Heart left ventricle (tissue), 16 donors: ENCODE measurements around the gene KIF16B. TPM values are rescaled to one million over a fixed set of nuclear protein-coding genes. Genes with fewer than 3 reads are reported as not detected.
A peak's percentile ranks its signal among the peaks of the same experiment; 100 is the strongest.

Experiments used
- ATAC-seq, 4 donors: fragments of 200-7000 bp; cut with Tn5 transposase; one replicate each; pipeline ENCODE4 v1.9.1; 2020 to 2022; ENCODE audit warnings: moderate library complexity in 4 of 4, mild to moderate bottlenecking in 3 of 4, moderate number of reproducible peaks in 1 of 4
- DNase-seq, 5 donors: peaks; one replicate each; pipeline ENCODE4 v3.0.0-alpha.2; 2020
- H3K27ac ChIP-seq, 12 donors: fragments of 200-600 bp; sonication (generic) in 4 of 12; one replicate each; pipeline versions ENCODE4 v1.5.0 to v1.8.0; 2016 to 2022; ENCODE audit warnings: mild to moderate bottlenecking in 2 of 12
- H3K27me3 ChIP-seq, 9 donors: fragments of 200-600 bp; sonication (generic) in 2 of 9; one replicate each; pipeline versions ENCODE4 v1.5.1 to v1.8.0; 2016 to 2022; ENCODE audit warnings: mild to moderate bottlenecking in 3 of 9
- H3K36me3 ChIP-seq, 9 donors: fragments of 200-600 bp; sonication (generic) in 2 of 9; one replicate each; pipeline versions ENCODE4 v1.5.0 to v1.8.0; 2018 to 2022; ENCODE audit warnings: mild to moderate bottlenecking in 2 of 9
- H3K4me1 ChIP-seq, 12 donors: fragments of 200-600 bp; sonication (generic) in 4 of 12; one replicate each; pipeline versions ENCODE4 v1.5.0 to v1.8.0; 2016 to 2022; ENCODE audit warnings: mild to moderate bottlenecking in 3 of 12
- H3K4me3 ChIP-seq, 12 donors: fragments of 200-600 bp; sonication (generic) in 4 of 12; one replicate each; pipeline versions ENCODE4 v1.5.0 to v1.8.0; 2017 to 2022; ENCODE audit warnings: mild to moderate bottlenecking in 9 of 12, moderate library complexity in 4 of 12
- H3K9me3 ChIP-seq, 12 donors: fragments of 200-600 bp; sonication (generic) in 4 of 12; one replicate each; pipeline versions ENCODE4 v1.5.0 to v1.8.0; 2016 to 2022; ENCODE audit warnings: mild to moderate bottlenecking in 1 of 12
- POLR2A ChIP-seq, 2 donors: fragments of 450-650 bp; IDR thresholded peaks; one replicate each; pipeline ENCODE4 v1.6.1; 2017; ENCODE audit warnings: antibody characterized with exemption in 2 of 2, mild to moderate bottlenecking in 2 of 2, moderate library complexity in 2 of 2
- WGBS, 4 donors: extraction: QIAGEN DNeasy Blood & Tissue Kit in 2 of 4; methylation state at CpG; one replicate each; pipeline versions ENCODE4 v1.1.5 to v1.1.7; 2013 to 2018; 5-methylcytosine and 5-hydroxymethylcytosine counted together
- intact Hi-C, 10 donors: fragments of 100-400 bp; cut with DNase I; formaldehyde crosslinking; loops; one replicate each; pipeline versions ENCODE4 v1.11.1 to v1.14.2; 2022
- polyA plus RNA-seq, 2 donors: library from polyadenylated mRNA; stranded (reverse); fragments of 200-250 nt; gene quantifications; one replicate each; pipeline ENCODE4 v1.2.3, GENCODE V29; 2013
- total RNA-seq, 9 donors: library from RNA; depleted of rRNA in 2 of 9; stranded (reverse); fragments of >200 nt in 2 of 9; fragmentation: NEBNext Ultra II Directional in 3 of 9; extraction: Animal tissue kit (Norgen Biotek cat#: 25700) in 3 of 9; gene quantifications; one replicate each; pipeline versions ENCODE4 v1.1.0 to v1.2.4, GENCODE V29; 2016 to 2023
- TF ChIP-seq, protein P1 (sequence below), 12 donors: fragments of 200-600 bp; sonication (generic) in 4 of 12; IDR thresholded peaks; one replicate each; pipeline versions ENCODE4 v1.5.0 to v1.8.0; 2018 to 2022; ENCODE audit warnings: antibody characterized with exemption in 12 of 12, mild to moderate bottlenecking in 5 of 12
- donor health status: ischemic (EF 13 %, LVEDD 7.1; RV severe dilation, severe dysfunction).
- donor health status: healthy with polysubstance abuse.
- donor health status: DM: no; HTN: yes; CAD: no.
- donor health status: DM: no; HTN: no; CAD: no.
- donor health status: ischemic (EF 25% LVEDD 6.9; RV normal size, moderate dysfunction).
- donor health status: ischemic (EF 25% LVEDD 5.7; RV mildly dilated, moderate dysfunction).
- donor health status: healthy.
- donor health status: DM: yes; HTN: yes; CAD: no.
- donor health status: ischemic (EF 35%, LVEDD 5.7; RV mildly dilated, moderate dysfunction).
- donor health status: nonischemic (EF 11% LVEDD 7.7; RV severe dilation, severe dysfunction).
- donor health status: DM: yes; HTN: yes; CAD: no.
- donor health status: PGD.
- donor health status: ischemic (EF 29% LVEDD 5.4; RV normal size, mild dysfunction).
- donor health status: nonischemic (EF 23%, LVEDD 6.1; RV moderate dilation, normal function).

KIF16B gene
- total and polyA plus RNA-seq, 11 donors = 8.8 to 31.8 (median 17.8) TPM

DNA sequence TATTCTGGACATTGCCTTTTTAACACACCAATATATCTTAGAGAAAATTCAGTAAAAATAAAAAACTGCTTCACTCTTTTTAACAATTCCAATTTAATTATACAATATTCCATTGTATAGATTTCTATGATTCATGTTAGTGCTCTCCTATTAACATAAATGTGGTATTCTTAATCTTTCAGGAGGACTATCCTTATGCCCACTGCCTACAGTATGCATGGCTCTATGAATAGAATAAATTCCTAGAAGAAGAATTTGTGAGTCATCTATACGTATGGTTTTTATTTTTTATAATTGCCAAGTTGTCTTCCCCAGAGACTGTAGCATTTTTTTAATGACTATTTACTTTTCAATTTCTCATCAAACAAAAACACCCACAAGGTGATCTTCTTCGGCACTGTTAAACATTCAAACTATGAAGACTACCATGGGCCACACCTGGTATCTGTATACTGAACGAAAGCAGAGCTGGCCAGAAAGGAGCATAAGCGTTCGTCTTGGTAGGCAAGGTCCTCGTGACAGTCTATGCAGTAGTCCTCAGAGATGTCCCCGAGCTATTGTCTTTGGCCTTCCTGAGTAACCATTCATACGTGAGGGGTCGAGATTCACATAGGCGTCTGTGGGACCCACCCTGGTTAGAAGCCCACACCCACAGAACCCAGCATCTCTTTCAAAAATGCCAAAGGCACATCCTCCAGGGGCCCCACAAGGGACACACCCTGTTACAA is 74.6 kb downstream of the KIF16B start:
- no peak for DNase-seq
- no peaks in the 10 kb centered on the region for H3K4me1 ChIP-seq
- intact Hi-C loops = no loop called here
- no peak overlapping the region for H3K4me3 ChIP-seq
- no peak for ATAC-seq
- no peaks in the 10 kb centered on the region for H3K27me3 ChIP-seq
- H3K27ac ChIP-seq = no peak overlapping the region
- 83 to 93% (median 85%) methylated on average over 10 of the region's 10 CpGs for WGBS, 4 donors
- H3K9me3 ChIP-seq = no peaks in the 10 kb centered on the region
- peaks cover 0 to 53% (median 23%) of the 10 kb centered on the region in 9 donors for H3K36me3 ChIP-seq
- TF ChIP-seq POLR2A (IDR thresholded peaks at IDR 0.05) = no peak
- TF ChIP-seq, protein P1, sequence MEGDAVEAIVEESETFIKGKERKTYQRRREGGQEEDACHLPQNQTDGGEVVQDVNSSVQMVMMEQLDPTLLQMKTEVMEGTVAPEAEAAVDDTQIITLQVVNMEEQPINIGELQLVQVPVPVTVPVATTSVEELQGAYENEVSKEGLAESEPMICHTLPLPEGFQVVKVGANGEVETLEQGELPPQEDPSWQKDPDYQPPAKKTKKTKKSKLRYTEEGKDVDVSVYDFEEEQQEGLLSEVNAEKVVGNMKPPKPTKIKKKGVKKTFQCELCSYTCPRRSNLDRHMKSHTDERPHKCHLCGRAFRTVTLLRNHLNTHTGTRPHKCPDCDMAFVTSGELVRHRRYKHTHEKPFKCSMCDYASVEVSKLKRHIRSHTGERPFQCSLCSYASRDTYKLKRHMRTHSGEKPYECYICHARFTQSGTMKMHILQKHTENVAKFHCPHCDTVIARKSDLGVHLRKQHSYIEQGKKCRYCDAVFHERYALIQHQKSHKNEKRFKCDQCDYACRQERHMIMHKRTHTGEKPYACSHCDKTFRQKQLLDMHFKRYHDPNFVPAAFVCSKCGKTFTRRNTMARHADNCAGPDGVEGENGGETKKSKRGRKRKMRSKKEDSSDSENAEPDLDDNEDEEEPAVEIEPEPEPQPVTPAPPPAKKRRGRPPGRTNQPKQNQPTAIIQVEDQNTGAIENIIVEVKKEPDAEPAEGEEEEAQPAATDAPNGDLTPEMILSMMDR (IDR thresholded peaks at IDR 0.05) = no peak

DNA sequence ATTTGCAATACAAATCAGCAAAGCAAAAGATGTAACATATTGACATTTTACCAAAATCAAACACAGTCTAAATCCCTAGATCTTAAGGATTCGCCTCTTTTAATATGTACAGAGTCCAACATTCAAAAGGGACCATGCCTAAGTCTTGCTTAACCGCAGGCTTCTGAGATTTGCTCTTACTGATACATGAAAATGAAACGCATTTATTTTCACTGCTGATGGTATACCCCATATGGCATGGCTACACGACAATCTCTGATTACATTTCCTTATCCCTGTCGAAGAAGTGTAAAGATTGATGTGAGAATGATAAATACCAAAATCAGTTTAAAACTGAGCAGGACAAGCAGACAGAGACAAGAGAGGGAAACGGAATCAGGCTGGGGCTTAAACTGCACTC is 75.4 kb downstream of the KIF16B start:
- no peaks in the 10 kb centered on the region for H3K27me3 ChIP-seq
- DNase-seq (no peak), ATAC-seq (no peak)
- H3K4me1 ChIP-seq = no peaks in the 10 kb centered on the region
- H3K36me3 ChIP-seq = peaks cover 0 to 53% (median 21%) of the 10 kb centered on the region in 9 donors
- TF ChIP-seq POLR2A (IDR thresholded peaks at IDR 0.05) = no peak
- TF ChIP-seq, protein P1 (IDR thresholded peaks at IDR 0.05) = no peak
- no peak overlapping the region for H3K4me3 ChIP-seq
- H3K27ac ChIP-seq = no peak overlapping the region
- intact Hi-C loops = no loop called here
- 91 to 95% (median 92%) methylated on average over 6 of the region's 6 CpGs for WGBS, 4 donors
- H3K9me3 ChIP-seq = no peaks in the 10 kb centered on the region

DNA sequence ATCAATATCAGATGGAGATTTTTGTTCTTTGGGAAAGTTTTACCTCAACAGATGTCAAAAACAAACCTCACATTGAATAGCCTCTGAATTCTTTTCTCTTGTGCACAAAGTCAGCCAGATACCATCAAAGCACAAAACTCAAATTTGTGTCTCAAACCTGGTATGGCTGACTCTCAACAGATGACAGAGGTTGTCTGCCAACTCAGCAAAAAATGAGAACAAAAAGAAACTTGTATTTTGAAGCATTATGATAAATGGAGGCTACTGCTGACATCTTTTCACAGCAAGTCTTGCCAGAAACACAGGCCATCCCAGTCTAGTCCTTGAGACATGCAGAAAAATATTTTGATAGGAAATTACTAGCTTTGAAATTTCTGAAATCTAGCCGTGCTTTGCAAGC is 79.8 kb downstream of the KIF16B start:
- Histone ChIP-seq H3K36me3 (peaks cover 0 to 57% (median 14%) of the 10 kb centered on the region in 9 donors), H3K9me3 (no peaks in the 10 kb centered on the region), H3K27me3 (no peaks in the 10 kb centered on the region), H3K4me1 (no peaks in the 10 kb centered on the region), H3K4me3 (no peak overlapping the region), H3K27ac (no peak overlapping the region)
- TF ChIP-seq POLR2A (IDR thresholded peaks at IDR 0.05) = no peak
- TF ChIP-seq, protein P1 (IDR thresholded peaks at IDR 0.05) = no peak
- ATAC-seq = no peak
- WGBS, 4 donors = 89 to 97% (median 95%) methylated on average over 1 of the region's 1 CpG
- DNase-seq = no peak
- intact Hi-C loops = no loop called here

DNA sequence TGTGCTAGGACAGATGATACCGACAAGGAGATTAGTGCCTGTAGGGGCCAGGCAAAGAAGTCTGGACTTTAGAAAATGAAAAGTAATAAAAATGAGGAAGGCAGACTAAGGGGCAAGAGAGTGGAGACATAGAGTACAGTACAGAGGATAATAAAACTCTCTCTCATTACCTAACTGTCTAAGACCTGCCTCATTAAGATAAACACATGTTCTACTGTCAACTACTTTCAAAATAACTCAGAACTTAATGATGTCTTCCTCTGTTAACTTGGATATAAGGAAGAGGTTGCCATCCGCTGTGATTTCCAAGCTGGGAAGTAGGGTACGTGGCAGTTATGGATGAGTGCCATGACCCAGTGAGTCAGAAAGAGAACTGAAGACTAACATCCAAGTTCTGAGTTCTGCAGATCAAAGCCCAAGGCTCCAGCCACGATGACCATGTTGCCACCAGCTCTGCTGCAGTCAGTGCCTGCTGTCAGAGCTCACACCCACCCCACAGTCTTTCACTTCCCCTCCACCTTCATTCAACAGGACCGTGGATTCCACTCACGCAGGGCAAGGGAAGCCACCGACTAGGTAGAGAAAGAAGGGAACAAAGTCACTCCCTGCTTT is 81.8 kb downstream of the KIF16B start:
- Histone ChIP-seq H3K9me3 (no peaks in the 10 kb centered on the region), H3K4me3 (no peak overlapping the region), H3K27ac (no peak overlapping the region), H3K27me3 (no peaks in the 10 kb centered on the region), H3K4me1 (no peaks in the 10 kb centered on the region), H3K36me3 (peaks cover 0 to 54% (median 21%) of the 10 kb centered on the region in 9 donors)
- TF ChIP-seq, protein P1 (IDR thresholded peaks at IDR 0.05) = no peak
- no peak for TF ChIP-seq POLR2A (IDR thresholded peaks at IDR 0.05)
- DNase-seq = no peak
- peak in 3 of 4 donors; percentile 10 to 36 (median 18) for ATAC-seq
- WGBS, 4 donors = 81 to 88% (median 84%) methylated on average over 7 of the region's 7 CpGs
- intact Hi-C loops = no loop called here
